Upper lobe of left lung (tissue), 4 donors: ENCODE data around the gene ZNF652.

Experiments used
- EP300 ChIP-seq, 4 donors: sonication (generic); formaldehyde crosslinking; IDR thresholded peaks; one replicate each; pipeline ENCODE4 v1.5.1; 2017; ENCODE audit warnings: antibody characterized with exemption in 4 of 4, control low read depth in 2 of 4
- POLR2A ChIP-seq, 4 donors: fragments of 450-650 bp; IDR thresholded peaks; one replicate each; pipeline ENCODE4 v1.5.1; 2016 to 2017; ENCODE audit warnings: antibody characterized with exemption in 4 of 4, mild to moderate bottlenecking in 2 of 4
- POLR2AphosphoS5 ChIP-seq, 2 donors: sonication (generic); formaldehyde crosslinking; IDR thresholded peaks; one replicate each; pipeline ENCODE4 v1.5.1; 2017; ENCODE audit warnings: antibody characterized with exemption in 2 of 2
- TF ChIP-seq, protein P1 (sequence below), 6 experiments: fragments of 450-650 bp in 4 of 6; fragments of 200-600 bp in 2 of 6; sonication (generic) in 2 of 6; IDR thresholded peaks; one replicate each; pipeline ENCODE4 v1.5.1; 2016 to 2019; ENCODE audit warnings: antibody characterized with exemption in 6 of 6

GRCh38 chr17:49390548-49391324 lies 28.7 kb upstream of the ZNF652 start:
- TF ChIP-seq POLR2AphosphoS5 (IDR thresholded peaks at IDR 0.05) = peak in 1 of 2 donors; percentile 27
- TF ChIP-seq, protein P1, sequence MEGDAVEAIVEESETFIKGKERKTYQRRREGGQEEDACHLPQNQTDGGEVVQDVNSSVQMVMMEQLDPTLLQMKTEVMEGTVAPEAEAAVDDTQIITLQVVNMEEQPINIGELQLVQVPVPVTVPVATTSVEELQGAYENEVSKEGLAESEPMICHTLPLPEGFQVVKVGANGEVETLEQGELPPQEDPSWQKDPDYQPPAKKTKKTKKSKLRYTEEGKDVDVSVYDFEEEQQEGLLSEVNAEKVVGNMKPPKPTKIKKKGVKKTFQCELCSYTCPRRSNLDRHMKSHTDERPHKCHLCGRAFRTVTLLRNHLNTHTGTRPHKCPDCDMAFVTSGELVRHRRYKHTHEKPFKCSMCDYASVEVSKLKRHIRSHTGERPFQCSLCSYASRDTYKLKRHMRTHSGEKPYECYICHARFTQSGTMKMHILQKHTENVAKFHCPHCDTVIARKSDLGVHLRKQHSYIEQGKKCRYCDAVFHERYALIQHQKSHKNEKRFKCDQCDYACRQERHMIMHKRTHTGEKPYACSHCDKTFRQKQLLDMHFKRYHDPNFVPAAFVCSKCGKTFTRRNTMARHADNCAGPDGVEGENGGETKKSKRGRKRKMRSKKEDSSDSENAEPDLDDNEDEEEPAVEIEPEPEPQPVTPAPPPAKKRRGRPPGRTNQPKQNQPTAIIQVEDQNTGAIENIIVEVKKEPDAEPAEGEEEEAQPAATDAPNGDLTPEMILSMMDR (IDR thresholded peaks at IDR 0.05) = no peak
- no peak for TF ChIP-seq EP300 (IDR thresholded peaks at IDR 0.05)
- peak in 1 of 4 donors; percentile 11 for TF ChIP-seq POLR2A (IDR thresholded peaks at IDR 0.05)
